Measurements from ENCODE around the gene RMDN3. TPM values are rescaled to one million over a fixed set of nuclear protein-coding genes. Genes with fewer than 3 reads are reported as not detected.

Gene RMDN3
- total and polyA plus RNA-seq, 2 donors from 2014 or later, result 34.9 to 38.2 TPM

DNA sequence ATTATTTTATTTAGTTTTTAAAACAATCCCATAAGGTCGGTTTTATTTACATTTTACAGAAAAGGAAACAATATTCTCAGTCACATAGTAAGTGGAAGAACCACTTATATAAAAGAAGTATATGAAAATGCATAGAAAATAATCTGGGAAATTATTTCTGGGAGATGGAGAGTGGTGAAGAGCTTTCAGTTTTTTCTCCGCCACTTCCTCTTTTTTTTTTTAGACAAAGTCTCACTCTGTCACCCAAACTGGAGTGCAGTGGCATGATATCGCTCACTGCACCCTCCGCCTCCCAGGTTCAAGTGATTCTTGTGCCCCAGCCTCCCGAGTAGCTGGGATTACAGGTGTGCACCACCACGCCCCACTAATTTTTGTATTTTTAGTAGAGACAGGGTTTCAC is 38.9 kb downstream of the RMDN3 start:
- DNase-seq, result no peak
- no peaks in the 10 kb centered on the region for H3K9me3 ChIP-seq (ENCODE audit: control insufficient read depth in 2 of 3, insufficient read depth in 1 of 3, low read length in 3 of 3)
- no peak for FAIRE-seq
- no peaks in the 10 kb centered on the region for H3K27me3 ChIP-seq (ENCODE audit: control insufficient read depth, insufficient read depth, low read length)
- H3K36me3 ChIP-seq (ENCODE audit: control insufficient read depth in 2 of 3, insufficient read depth in 3 of 3, low read length in 3 of 3), result no peaks in the 10 kb centered on the region
- no peak overlapping the region for H3K9ac ChIP-seq (ENCODE audit: low read length in 3 of 3)
- no peak overlapping the region for H3K27ac ChIP-seq (ENCODE audit: low read depth in 2 of 2, low read length in 2 of 2)
- TF ChIP-seq, protein P1, sequence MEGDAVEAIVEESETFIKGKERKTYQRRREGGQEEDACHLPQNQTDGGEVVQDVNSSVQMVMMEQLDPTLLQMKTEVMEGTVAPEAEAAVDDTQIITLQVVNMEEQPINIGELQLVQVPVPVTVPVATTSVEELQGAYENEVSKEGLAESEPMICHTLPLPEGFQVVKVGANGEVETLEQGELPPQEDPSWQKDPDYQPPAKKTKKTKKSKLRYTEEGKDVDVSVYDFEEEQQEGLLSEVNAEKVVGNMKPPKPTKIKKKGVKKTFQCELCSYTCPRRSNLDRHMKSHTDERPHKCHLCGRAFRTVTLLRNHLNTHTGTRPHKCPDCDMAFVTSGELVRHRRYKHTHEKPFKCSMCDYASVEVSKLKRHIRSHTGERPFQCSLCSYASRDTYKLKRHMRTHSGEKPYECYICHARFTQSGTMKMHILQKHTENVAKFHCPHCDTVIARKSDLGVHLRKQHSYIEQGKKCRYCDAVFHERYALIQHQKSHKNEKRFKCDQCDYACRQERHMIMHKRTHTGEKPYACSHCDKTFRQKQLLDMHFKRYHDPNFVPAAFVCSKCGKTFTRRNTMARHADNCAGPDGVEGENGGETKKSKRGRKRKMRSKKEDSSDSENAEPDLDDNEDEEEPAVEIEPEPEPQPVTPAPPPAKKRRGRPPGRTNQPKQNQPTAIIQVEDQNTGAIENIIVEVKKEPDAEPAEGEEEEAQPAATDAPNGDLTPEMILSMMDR (IDR thresholded peaks at IDR 0.05; ENCODE audit: borderline replicate concordance, extremely low read depth, insufficient read depth), result no peak
- intact Hi-C loops (cut with DNase I), result no loop called here
- H3K4me1 ChIP-seq (ENCODE audit: control insufficient read depth in 2 of 3, insufficient read depth in 2 of 3, low read depth in 1 of 3, low read length in 3 of 3), result no peaks in the 10 kb centered on the region
- no peak overlapping the region for H3K4me3 ChIP-seq (ENCODE audit: low read length in 3 of 3)

GRCh38 chr15:40714144-40714543 is 40.9 kb downstream of the RMDN3 start:
- intact Hi-C loops (cut with DNase I), result no loop called here
- FAIRE-seq, result no peak

GRCh38 chr15:40706121-40706520 is 48.9 kb downstream of the RMDN3 start:
- no peaks in the 10 kb centered on the region for H3K9me3 ChIP-seq (ENCODE audit: control insufficient read depth in 2 of 3, insufficient read depth in 1 of 3, low read length in 3 of 3)
- no peaks in the 10 kb centered on the region for H3K36me3 ChIP-seq (ENCODE audit: control insufficient read depth in 2 of 3, insufficient read depth in 3 of 3, low read length in 3 of 3)
- no peak for DNase-seq
- H3K27ac ChIP-seq (ENCODE audit: low read depth in 2 of 2, low read length in 2 of 2), result no peak overlapping the region
- H3K27me3 ChIP-seq (ENCODE audit: control insufficient read depth, insufficient read depth, low read length), result no peaks in the 10 kb centered on the region
- H3K9ac ChIP-seq (ENCODE audit: low read length in 3 of 3), result no peak overlapping the region
- no peak for FAIRE-seq
- no peaks in the 10 kb centered on the region for H3K4me1 ChIP-seq (ENCODE audit: control insufficient read depth in 2 of 3, insufficient read depth in 2 of 3, low read depth in 1 of 3, low read length in 3 of 3)
- no peak overlapping the region for H3K4me3 ChIP-seq (ENCODE audit: low read length in 3 of 3)
- TF ChIP-seq, protein P1 (IDR thresholded peaks at IDR 0.05; ENCODE audit: borderline replicate concordance, extremely low read depth, insufficient read depth), result no peak
- intact Hi-C loops (cut with DNase I), result no loop called here

More at GRCh38 chr15:40714144-40714543, 40.9 kb downstream of the RMDN3 start:
- TF ChIP-seq, protein P1 (IDR thresholded peaks at IDR 0.05; ENCODE audit: borderline replicate concordance, extremely low read depth, insufficient read depth), result no peak
- H3K27me3 ChIP-seq (ENCODE audit: control insufficient read depth, insufficient read depth, low read length), result no peaks in the 10 kb centered on the region
- H3K27ac ChIP-seq (ENCODE audit: low read depth in 2 of 2, low read length in 2 of 2), result no peak overlapping the region
- H3K4me3 ChIP-seq (ENCODE audit: low read length in 3 of 3), result no peak overlapping the region
- no peak overlapping the region for H3K9ac ChIP-seq (ENCODE audit: low read length in 3 of 3)
- no peaks in the 10 kb centered on the region for H3K9me3 ChIP-seq (ENCODE audit: control insufficient read depth in 2 of 3, insufficient read depth in 1 of 3, low read length in 3 of 3)
- no peak for DNase-seq
- H3K4me1 ChIP-seq (ENCODE audit: control insufficient read depth in 2 of 3, insufficient read depth in 2 of 3, low read depth in 1 of 3, low read length in 3 of 3), result no peaks in the 10 kb centered on the region
- no peaks in the 10 kb centered on the region for H3K36me3 ChIP-seq (ENCODE audit: control insufficient read depth in 2 of 3, insufficient read depth in 3 of 3, low read length in 3 of 3)

- no peaks in the 10 kb centered on the region for H3K9me3 ChIP-seq (ENCODE audit: control insufficient read depth in 2 of 3, insufficient read depth in 1 of 3, low read length in 3 of 3)
- DNase-seq, result peak in 2 of 5 donors; percentile 11 to 17
- no peaks in the 10 kb centered on the region for H3K4me1 ChIP-seq (ENCODE audit: control insufficient read depth in 2 of 3, insufficient read depth in 2 of 3, low read depth in 1 of 3, low read length in 3 of 3)
- H3K27ac ChIP-seq (ENCODE audit: low read depth in 2 of 2, low read length in 2 of 2), result no peak overlapping the region
- no peaks in the 10 kb centered on the region for H3K36me3 ChIP-seq (ENCODE audit: control insufficient read depth in 2 of 3, insufficient read depth in 3 of 3, low read length in 3 of 3)
- intact Hi-C loops (cut with DNase I), result no loop called here
- no peak for FAIRE-seq
- no peak overlapping the region for H3K4me3 ChIP-seq (ENCODE audit: low read length in 3 of 3)
- TF ChIP-seq, protein P1 (IDR thresholded peaks at IDR 0.05; ENCODE audit: borderline replicate concordance, extremely low read depth, insufficient read depth), result no peak
- no peak overlapping the region for H3K9ac ChIP-seq (ENCODE audit: low read length in 3 of 3)
- H3K27me3 ChIP-seq (ENCODE audit: control insufficient read depth, insufficient read depth, low read length), result no peaks in the 10 kb centered on the region
Measured at GRCh38 chr15:40702077-40702476, 53.0 kb downstream of the RMDN3 start.

Measured in kidney (tissue), 14 donors.